Lower leg skin (tissue), 4 donors: ENCODE results near the gene TMEM132A. TPM values are rescaled to one million over a fixed set of nuclear protein-coding genes. Genes with fewer than 3 reads are reported as not detected.
A peak's percentile ranks its signal among the peaks of the same experiment; 100 is the strongest.

Experiments used
- DNase-seq, 2 donors: peaks; one replicate each; pipeline ENCODE4 v3.0.0-alpha.2; 2019; ENCODE audit warnings: low spot score in 2 of 2
- H3K4me3 ChIP-seq: fragments of 200-600 bp; sonication (generic); 2 replicates; pipeline ENCODE4 v1.5.1; 2017; ENCODE audit warnings: mild to moderate bottlenecking, low read depth; ENCODE audit not compliant: poor library complexity, severe bottlenecking
- POLR2A ChIP-seq, 2 donors: fragments of 450-650 bp; IDR thresholded peaks; one replicate each; pipeline ENCODE4 v1.6.1; 2016 to 2017; ENCODE audit warnings: antibody characterized with exemption in 2 of 2, mild to moderate bottlenecking in 1 of 2, moderate library complexity in 1 of 2
- WGBS, 2 donors: methylation state at CpG; one replicate each; pipeline ENCODE4 v1.1.5; 2018; 5-methylcytosine and 5-hydroxymethylcytosine counted together
- intact Hi-C: fragments of 100-400 bp; cut with DNase I; formaldehyde crosslinking; loops from one replicate; pipeline ENCODE4 v1.15.0; 2023; ENCODE audit warnings: low total_unique reads
- total RNA-seq, 4 donors: library from RNA; depleted of rRNA; stranded (reverse); fragments of >200 nt; gene quantifications; one replicate each; pipeline ENCODE4 v1.1.0, GENCODE V29; 2016
- TF ChIP-seq, protein P1 (sequence below), 3 donors: fragments of 450-650 bp; IDR thresholded peaks; one replicate each; pipeline ENCODE4 v1.5.1; 2016; ENCODE audit warnings: antibody characterized with exemption in 3 of 3, mild to moderate bottlenecking in 3 of 3, moderate library complexity in 2 of 3

TMEM132A gene
- total RNA-seq, 4 donors from 2014 or later: 2.9 to 13.7 (median 5.3) TPM

DNA sequence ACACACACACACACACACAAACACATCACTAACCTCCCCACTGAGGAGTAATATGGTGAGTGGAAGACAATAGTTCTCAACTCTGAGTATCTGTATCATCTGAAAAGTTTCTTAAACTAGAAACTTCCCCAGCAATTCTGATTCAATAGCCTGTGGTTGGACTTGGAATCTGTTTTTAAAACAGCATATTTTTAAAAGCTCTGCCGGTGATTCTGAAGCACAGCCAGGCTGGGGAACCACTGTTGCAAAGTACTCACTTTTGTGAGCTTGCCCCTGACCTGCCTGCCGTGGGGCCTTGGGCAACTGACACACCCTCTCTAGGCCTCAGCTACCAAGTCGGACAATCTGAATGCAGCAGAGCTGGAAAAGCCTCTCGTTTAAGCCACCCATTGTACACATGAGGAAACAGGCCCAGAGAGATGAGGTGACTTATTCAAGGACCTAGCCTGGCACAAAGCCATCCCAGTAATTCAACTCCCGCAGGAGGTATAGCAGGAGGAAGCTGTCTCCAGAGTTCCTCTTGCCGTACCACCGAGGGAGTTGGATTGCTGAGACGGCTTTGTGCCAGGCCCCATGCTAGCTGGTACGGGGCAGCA is 18.8 kb downstream of the TMEM132A start:
- intact Hi-C loops: no loop called here
- 52 to 58% methylated on average over 9 of the region's 9 CpGs for WGBS, 2 donors
- TF ChIP-seq, protein P1, sequence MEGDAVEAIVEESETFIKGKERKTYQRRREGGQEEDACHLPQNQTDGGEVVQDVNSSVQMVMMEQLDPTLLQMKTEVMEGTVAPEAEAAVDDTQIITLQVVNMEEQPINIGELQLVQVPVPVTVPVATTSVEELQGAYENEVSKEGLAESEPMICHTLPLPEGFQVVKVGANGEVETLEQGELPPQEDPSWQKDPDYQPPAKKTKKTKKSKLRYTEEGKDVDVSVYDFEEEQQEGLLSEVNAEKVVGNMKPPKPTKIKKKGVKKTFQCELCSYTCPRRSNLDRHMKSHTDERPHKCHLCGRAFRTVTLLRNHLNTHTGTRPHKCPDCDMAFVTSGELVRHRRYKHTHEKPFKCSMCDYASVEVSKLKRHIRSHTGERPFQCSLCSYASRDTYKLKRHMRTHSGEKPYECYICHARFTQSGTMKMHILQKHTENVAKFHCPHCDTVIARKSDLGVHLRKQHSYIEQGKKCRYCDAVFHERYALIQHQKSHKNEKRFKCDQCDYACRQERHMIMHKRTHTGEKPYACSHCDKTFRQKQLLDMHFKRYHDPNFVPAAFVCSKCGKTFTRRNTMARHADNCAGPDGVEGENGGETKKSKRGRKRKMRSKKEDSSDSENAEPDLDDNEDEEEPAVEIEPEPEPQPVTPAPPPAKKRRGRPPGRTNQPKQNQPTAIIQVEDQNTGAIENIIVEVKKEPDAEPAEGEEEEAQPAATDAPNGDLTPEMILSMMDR (IDR thresholded peaks at IDR 0.05): no peak
- TF ChIP-seq POLR2A (IDR thresholded peaks at IDR 0.05): no peak
- DNase-seq: peak in 1 of 2 donors; percentile 46
- no peak overlapping the region for H3K4me3 ChIP-seq

- WGBS, 2 donors: 82 to 85% methylated on average over 11 of the region's 11 CpGs
- TF ChIP-seq, protein P1 (IDR thresholded peaks at IDR 0.05): no peak
- no peak for TF ChIP-seq POLR2A (IDR thresholded peaks at IDR 0.05)
- no peak overlapping the region for H3K4me3 ChIP-seq
- no peak for DNase-seq
- intact Hi-C loops: no loop called here
These were observed 20.4 kb downstream of the TMEM132A start for GRCh38 chr11:60944490-60945294.

GRCh38 chr11:60945295-60945667 is 21.0 kb downstream of the TMEM132A start:
- WGBS, 2 donors: 86 to 96% methylated on average over 5 of the region's 5 CpGs
- TF ChIP-seq, protein P1 (IDR thresholded peaks at IDR 0.05): no peak
- no peak for TF ChIP-seq POLR2A (IDR thresholded peaks at IDR 0.05)
- intact Hi-C loops: no loop called here
- no peak for DNase-seq
- H3K4me3 ChIP-seq: no peak overlapping the region

DNA sequence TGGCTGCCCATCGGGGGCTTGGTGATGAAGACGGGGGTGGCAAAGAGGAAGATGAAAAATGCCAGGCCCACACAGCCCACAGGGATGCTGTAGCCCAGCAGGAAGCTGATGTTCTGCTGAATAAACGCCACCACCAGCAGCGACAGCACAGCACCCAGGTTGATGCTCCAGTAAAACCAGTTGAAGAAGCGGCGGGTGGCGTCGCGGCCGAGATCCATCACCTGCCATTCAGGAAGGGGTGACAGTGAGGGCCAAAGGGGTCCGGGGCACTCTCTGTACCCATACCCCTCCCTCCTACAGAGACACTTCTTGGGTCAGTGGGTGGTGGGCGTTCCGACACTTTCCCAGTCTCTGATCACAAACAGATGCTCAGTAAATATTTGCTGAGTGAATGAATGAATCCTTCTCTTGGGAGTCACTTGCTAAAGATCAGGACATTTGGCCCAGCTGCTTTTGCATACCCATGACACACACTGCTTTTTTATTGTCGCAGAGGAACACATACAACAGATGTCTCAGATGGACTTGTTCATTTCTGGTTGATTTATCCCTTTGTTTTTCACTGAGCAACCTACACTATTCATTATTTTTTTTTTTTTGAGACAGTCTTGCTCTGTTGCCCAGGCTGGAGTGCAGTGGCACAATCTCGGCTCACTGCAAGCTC is 22.5 kb downstream of the TMEM132A start:
- TF ChIP-seq, protein P1 (IDR thresholded peaks at IDR 0.05): no peak
- no peak for TF ChIP-seq POLR2A (IDR thresholded peaks at IDR 0.05)
- intact Hi-C loops: no loop called here
- H3K4me3 ChIP-seq: no peak overlapping the region
- DNase-seq: no peak
- WGBS, 2 donors: 79 to 82% methylated on average over 14 to 15 of the region's 15 CpGs

- intact Hi-C loops: no loop called here
- 50 to 54% methylated on average over 2 of the region's 2 CpGs for WGBS, 2 donors
These were observed 23.4 kb downstream of the TMEM132A start for GRCh38 chr11:60947700-60948099.

More at GRCh38 chr11:60947700-60948099, 23.4 kb downstream of the TMEM132A start:
- TF ChIP-seq POLR2A (IDR thresholded peaks at IDR 0.05): no peak
- TF ChIP-seq, protein P1 (IDR thresholded peaks at IDR 0.05): no peak
- H3K4me3 ChIP-seq: no peak overlapping the region
- no peak for DNase-seq
